C4-2B (cell line): ENCODE measurements around the gene MESP2.

Experiments used
- H3K27ac ChIP-seq: fragments of 450-650 bp; 2 replicates; pipeline ENCODE4 v1.5.1; 2017
- ZFX ChIP-seq: fragments of 450-650 bp; IDR thresholded peaks from 2 replicates; pipeline ENCODE4 v1.6.1; 2017
- TF ChIP-seq, protein P1 (sequence below): fragments of 450-650 bp; conservative IDR thresholded peaks from 2 replicates; pipeline ENCODE4 v1.5.1; 2017; ENCODE audit warnings: mild to moderate bottlenecking

Gene MESP2

DNA sequence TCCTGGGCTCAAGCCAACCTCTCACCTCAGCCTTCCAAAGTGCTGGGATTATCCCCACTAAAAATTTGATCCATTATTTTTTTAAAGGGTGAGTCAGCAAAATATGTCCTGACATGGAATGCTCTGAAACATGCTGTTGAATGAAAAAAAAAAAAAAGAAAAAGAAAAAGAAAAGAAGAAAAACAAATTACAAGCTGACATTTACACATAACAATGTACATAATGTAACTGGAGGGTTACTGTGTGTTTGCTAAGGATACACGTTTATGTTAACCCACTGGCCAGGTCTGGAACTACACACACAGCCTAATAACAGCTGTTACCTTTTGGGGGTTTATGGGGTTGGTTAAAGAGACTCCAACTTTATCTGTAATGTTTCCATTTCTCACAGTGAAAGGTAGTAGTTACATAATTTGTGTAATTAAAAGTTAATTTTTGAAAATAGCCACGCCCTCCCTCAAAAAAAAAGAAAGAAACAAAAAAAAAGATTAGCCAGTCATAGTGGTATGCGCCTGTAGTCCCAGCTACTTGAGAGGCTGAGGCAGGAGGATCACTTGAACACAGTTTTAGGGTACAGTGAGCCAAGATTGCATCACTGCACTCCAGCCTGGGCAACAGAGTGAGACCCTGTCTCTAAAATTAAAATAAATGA, 3.1 kb upstream of the MESP2 start:
- TF ChIP-seq, protein P1, sequence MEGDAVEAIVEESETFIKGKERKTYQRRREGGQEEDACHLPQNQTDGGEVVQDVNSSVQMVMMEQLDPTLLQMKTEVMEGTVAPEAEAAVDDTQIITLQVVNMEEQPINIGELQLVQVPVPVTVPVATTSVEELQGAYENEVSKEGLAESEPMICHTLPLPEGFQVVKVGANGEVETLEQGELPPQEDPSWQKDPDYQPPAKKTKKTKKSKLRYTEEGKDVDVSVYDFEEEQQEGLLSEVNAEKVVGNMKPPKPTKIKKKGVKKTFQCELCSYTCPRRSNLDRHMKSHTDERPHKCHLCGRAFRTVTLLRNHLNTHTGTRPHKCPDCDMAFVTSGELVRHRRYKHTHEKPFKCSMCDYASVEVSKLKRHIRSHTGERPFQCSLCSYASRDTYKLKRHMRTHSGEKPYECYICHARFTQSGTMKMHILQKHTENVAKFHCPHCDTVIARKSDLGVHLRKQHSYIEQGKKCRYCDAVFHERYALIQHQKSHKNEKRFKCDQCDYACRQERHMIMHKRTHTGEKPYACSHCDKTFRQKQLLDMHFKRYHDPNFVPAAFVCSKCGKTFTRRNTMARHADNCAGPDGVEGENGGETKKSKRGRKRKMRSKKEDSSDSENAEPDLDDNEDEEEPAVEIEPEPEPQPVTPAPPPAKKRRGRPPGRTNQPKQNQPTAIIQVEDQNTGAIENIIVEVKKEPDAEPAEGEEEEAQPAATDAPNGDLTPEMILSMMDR = peak; percentile 66
- no peak for TF ChIP-seq ZFX
- peak overlapping the region; percentile 61 for H3K27ac ChIP-seq

DNA sequence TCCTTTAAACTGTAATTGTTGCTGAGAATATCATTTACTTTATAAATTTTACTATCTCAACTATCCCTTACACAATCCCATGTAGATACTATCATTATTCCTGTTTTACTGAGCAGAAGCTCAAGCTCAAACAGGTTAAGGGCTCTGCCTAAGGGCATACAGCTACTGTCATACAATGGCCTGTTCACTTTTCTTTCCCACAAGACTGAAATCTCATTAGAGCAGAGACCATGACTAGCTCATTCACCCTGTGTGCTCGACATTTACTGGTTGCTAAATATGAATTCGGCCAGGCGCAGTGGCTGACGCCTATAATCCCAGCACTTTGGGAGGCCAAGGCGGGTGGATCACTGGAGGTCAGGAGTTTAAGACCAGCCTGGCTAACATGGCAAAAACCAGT, 1.6 kb upstream of the MESP2 start:
- TF ChIP-seq, protein P1 = no peak
- no peak for TF ChIP-seq ZFX
- H3K27ac ChIP-seq = no peak overlapping the region

DNA sequence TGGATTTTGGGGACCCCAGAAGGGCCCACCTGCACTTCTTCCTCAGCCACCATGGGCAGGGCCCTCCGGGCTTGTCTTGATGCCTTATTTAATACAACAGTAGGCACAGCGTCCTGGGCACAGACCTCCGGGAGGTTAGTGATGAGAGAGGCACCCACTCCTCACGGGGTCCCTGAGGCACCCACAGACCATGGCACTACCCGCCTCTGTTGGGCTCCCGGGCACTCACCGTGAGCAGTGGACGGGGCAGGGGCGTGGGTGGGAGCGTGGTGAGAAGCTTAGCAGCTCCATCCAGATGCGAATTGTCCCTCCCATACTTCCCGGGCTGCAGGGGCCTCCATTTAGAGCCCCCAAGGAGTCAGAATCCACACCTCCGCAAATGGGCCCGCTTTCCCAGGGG, 317 bp upstream of the MESP2 start:
- peak overlapping the region; percentile 83 for H3K27ac ChIP-seq

DNA sequence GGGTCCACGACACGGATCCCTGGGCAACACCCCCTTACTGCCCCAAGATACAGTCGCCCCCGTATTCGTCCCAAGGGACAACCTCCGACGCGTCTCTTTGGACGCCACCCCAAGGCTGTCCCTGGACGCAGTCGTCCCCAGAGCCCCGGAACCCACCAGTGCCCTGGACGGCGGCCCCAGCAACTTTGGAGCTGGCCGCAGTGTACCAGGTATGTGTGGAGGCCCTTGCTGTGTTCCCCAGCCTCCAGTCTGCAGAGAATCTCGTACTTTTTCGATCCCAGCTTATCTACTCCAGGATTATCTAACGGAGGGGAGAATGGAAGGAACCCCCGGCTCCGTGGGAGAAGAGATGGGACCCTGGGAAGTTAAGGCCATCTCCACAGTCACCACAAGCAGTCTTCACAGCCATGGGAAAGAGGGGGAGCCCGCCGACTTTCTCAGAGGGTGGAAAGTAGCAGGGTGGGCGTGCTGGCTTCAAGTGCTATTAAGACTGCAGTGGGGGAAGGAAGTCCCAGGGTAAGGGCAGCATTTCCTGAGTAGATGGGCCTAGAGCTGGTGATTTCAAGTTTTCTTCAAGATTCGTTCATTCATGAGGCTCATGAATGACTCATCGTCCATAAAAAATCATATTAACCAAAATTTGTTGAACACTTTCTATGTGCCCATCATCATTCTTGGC, 1.1 kb downstream of the MESP2 start:
- TF ChIP-seq, protein P1 = no peak
- TF ChIP-seq ZFX = no peak
- peak overlapping the region; percentile 83 for H3K27ac ChIP-seq

More for the DNA sequence above, 317 bp upstream of the MESP2 start:
- TF ChIP-seq, protein P1 = no peak
- no peak for TF ChIP-seq ZFX

DNA sequence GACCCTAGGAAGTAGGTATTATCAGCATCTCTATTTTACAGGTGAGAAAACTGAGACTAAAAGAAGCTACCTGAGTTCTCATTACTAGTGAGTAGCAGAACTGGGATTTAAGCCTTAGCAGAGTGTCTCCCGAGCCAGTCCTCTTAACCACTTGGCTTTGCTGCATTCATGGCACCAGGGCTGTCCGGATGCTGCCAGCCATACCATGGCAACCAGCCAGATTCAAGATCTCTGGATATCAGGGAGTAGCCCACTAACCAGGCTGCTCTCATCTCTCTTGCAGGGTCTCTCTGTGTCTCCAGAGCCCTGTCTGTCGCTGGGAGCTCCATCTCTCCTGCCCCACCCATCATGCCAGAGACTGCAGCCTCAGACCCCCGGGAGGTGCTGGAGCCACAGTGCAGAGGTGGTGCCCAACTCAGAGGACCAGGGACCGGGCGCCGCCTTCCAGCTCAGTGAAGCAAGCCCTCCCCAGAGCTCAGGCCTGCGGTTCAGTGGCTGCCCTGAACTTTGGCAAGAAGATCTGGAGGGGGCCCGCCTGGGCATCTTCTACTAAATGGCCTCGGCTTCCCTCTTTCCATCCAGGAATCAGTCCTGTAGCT, 1.7 kb downstream of the MESP2 start:
- TF ChIP-seq, protein P1 = no peak
- TF ChIP-seq ZFX = no peak
- H3K27ac ChIP-seq = no peak overlapping the region

DNA sequence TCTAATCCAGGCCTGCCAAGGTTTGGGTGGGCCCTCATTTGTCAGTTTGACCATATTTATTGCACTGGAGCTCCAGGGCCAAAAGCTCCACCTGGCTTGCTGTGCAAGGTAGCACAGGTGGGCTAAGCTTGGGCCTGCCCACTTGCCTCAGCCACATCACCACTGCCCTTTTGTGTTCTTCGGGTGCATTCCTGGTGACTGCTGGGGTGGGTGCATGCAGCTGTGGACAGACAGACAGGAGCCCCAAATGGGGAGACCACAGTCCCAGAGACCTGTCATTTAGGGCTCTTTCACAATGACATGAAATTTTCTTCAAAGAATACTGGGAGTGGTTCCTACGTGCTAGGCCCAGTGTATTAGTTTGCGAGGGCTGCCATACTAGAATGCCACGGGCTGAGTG, 2.7 kb downstream of the MESP2 start:
- no peak overlapping the region for H3K27ac ChIP-seq
- TF ChIP-seq ZFX = no peak
- TF ChIP-seq, protein P1 = no peak

DNA sequence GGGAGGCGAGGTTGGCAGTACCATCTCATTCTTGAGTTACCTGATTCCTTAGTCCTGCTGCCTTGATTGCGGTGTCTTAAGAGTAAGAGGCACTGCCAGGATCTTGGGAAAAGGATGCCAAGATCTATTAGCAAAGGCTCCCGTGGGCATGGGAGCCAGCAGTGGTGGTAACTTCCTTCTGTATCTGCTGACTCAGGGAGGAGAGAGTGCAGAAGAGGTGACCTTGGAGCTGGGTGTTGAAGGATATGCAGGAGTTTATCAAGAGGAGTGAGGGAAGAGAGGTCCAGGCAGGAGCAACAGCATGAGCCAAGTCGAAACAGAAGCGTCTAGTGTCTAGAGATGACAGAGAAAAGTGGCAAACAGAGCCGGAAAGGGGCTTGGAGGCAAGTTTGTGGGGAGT, 4.5 kb downstream of the MESP2 start:
- H3K27ac ChIP-seq = peak overlapping the region; percentile 13
- TF ChIP-seq ZFX = no peak
- TF ChIP-seq, protein P1 = no peak
